Uterus (tissue), 2 donors: ENCODE results near the gene DNTT.

Experiments used
- POLR2A ChIP-seq, 2 donors: fragments of 450-650 bp; IDR thresholded peaks; one replicate each; pipeline ENCODE4 v1.6.1; 2016; ENCODE audit warnings: antibody characterized with exemption in 2 of 2, mild to moderate bottlenecking in 1 of 2, moderate library complexity in 1 of 2
- TF ChIP-seq, protein P1 (sequence below), 4 experiments: fragments of 200-600 bp in 2 of 4; fragments of 450-650 bp in 2 of 4; sonication (generic) in 2 of 4; IDR thresholded peaks; one replicate each; pipeline ENCODE4 v1.5.1; 2016 to 2019; ENCODE audit warnings: antibody characterized with exemption in 4 of 4, mild to moderate bottlenecking in 2 of 4, moderate library complexity in 1 of 4

DNA sequence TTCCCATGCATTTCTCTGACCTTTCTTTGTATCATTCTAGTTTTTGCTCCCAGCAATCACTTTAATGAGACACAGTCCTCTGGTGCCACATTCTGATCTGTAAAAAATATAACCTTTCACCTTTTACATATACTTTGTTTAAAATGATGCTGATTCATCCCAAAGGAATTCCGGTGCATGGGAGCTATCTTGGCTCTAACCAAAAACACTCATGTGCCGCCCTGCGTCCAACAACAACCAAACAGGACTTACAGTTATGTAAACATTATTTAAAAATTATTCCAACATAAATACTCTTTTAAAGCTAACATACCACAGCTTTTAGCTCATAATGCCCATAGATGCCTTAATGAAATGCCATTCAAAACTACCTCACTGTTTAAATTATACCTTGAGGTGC lies 62.3 kb downstream of the DNTT start:
- TF ChIP-seq, protein P1, sequence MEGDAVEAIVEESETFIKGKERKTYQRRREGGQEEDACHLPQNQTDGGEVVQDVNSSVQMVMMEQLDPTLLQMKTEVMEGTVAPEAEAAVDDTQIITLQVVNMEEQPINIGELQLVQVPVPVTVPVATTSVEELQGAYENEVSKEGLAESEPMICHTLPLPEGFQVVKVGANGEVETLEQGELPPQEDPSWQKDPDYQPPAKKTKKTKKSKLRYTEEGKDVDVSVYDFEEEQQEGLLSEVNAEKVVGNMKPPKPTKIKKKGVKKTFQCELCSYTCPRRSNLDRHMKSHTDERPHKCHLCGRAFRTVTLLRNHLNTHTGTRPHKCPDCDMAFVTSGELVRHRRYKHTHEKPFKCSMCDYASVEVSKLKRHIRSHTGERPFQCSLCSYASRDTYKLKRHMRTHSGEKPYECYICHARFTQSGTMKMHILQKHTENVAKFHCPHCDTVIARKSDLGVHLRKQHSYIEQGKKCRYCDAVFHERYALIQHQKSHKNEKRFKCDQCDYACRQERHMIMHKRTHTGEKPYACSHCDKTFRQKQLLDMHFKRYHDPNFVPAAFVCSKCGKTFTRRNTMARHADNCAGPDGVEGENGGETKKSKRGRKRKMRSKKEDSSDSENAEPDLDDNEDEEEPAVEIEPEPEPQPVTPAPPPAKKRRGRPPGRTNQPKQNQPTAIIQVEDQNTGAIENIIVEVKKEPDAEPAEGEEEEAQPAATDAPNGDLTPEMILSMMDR (IDR thresholded peaks at IDR 0.05), result no peak
- no peak for TF ChIP-seq POLR2A (IDR thresholded peaks at IDR 0.05)
